ENCODE data around the gene RNF225. TPM values are rescaled to one million over a fixed set of nuclear protein-coding genes. Genes with fewer than 3 reads are reported as not detected.
"Not testable (repeated sequence)": the region's sequence is repeated elsewhere in the genome, so short reads cannot be mapped to it uniquely, and the experiment has no call there.

RNF225 gene
- polyA plus RNA-seq, 3 donors from 2014 or later, result not detected

DNA sequence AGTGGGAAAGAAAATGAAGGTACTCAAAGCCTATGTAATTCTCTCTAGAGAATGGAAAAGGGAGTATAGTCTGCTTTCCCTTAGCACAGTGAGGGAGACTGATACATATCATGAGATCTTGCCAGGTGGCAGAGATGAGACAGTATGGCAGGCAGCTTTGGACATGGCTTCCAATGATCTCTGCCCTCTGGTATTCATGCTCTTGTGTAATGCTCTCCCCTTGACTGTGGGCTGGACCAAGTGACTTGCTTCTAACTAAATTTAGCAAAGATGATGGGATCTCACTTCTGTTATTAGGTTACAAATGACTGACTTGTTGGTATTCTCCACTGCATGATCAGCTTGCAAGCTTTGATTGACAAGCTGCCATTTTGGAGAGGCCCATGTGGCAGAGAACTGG, 34.3 kb downstream of the RNF225 start:
- Mint-ChIP-seq H3K27me3 (ENCODE audit: low read depth in 3 of 3) (peaks cover 2 to 5% (median 4%) of the 10 kb centered on the region in 3 donors), H3K36me3 (peaks cover 13 to 19% (median 14%) of the 10 kb centered on the region in 3 donors), H3K4me3 (no peak overlapping the region), H3K27ac (no peak overlapping the region), H3K4me1 (no peaks in the 10 kb centered on the region), H3K9me3 (peaks cover 45 to 87% (median 57%) of the 10 kb centered on the region in 6 donors)
- no peak for DNase-seq

DNA sequence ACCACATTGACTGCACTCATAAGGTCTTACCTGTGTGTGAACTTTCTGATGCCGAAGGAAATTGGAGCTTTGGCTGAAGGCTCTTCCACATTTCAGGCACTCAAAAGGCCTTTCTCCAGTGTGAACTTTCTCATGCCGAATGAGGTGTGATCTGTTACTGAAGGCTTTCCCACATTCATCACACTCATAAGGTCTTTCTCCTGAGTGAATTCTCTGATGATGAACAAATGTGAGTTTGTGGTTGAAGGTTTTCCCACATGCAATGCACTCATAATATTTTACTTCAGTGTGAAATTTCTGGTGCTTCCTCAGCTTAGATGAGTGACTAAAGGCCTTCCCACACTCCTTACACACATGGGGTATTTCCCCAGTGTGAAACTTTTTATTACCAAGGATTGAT, 38.8 kb downstream of the RNF225 start:
- H3K4me1 Mint-ChIP-seq, result peaks cover 14% of the 10 kb centered on the region in 2 donors
- H3K27me3 Mint-ChIP-seq (ENCODE audit: low read depth in 3 of 3), result peaks cover 2 to 6% (median 2%) of the 10 kb centered on the region in 3 donors
- no peak for DNase-seq
- H3K36me3 Mint-ChIP-seq, result peaks cover 40 to 58% (median 54%) of the 10 kb centered on the region in 3 donors
- H3K9me3 Mint-ChIP-seq, result peaks cover 45 to 91% (median 85%) of the 10 kb centered on the region in 6 donors
- peak overlapping the region in 1 of 6 donors; percentile 29 for H3K27ac Mint-ChIP-seq
- no peak overlapping the region for H3K4me3 Mint-ChIP-seq

DNA sequence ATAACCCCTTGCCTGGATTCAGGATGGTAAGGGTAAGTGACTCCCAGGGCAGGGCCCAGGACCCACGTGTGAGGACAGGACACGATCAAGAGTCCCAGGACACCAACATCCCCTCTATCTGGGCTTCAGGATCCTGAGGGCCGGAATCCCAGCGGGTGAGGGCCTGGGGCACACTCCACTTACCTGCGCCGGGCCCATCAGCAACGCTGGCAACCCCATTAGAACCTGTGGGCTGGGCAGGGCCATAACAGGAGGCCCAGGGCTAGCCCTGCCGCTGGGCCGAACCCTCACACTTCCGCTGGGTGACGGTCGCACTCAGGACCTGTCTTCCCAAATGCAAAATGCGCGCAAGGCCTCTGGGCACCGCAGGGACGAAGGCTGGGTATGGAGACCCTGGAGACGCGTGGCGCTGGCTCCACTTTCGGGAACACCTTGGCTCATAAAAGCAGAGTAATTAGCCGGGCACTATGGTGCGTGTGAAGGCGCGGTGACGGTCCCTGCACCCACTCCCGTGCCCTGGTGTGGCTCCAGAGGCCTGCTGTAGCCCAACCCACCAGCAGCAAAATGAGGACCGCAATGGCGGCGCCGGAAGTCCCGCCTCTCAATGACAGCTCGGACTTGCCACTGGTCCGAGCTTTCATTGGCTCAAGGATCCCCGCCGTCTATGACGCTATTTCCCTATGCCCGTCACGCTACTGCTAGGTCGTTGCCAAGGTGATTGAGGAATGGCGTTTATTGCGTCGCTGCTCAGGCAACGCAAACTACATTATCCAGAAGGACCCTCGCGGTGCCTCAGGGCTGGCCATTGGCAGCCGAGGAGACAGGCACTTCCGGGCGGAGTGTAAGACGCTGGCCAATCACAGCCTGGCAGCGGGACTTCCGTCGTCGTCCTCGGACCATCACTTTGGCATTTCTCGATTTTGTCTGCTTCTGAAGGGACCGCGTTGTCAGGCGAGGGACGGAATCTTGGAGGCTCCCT, 44.4 kb downstream of the RNF225 start, which contains the start of gene ZNF132:
ZNF132 (minus strand) TSS at position 578 of the 979 bp plus-strand sequence; CDS start at position 246, 332 bp downstream.
- H3K9me3 Mint-ChIP-seq, result peaks cover 14 to 48% (median 43%) of the 10 kb centered on the region in 6 donors

DNA sequence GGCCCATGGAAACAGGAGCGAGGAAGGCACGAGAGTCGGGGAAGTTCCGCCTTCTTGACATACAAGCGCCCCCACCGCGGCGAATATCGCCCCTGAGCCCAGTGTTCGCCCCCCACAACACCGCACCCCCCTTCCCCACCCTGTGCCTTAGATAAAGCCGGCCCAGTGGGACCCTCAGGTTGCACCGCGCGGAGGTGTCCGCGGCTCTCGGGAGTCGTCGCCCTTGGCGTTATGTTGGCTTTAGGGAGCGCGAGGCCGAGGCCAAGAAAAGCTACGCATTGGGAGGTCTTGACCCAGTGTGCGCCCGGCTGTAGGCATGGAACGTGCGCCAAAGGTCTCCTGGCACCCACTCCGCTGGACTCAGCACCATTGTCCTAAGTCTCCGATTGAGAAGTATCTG, 45.1 kb downstream of the RNF225 start:
- Mint-ChIP-seq H3K9me3 (peaks cover 9 to 41% (median 36%) of the 10 kb centered on the region in 6 donors), H3K36me3 (peaks cover 27 to 39% (median 34%) of the 10 kb centered on the region in 3 donors), H3K4me1 (peaks cover 34 to 37% of the 10 kb centered on the region in 2 donors), H3K27ac (peak overlapping the region; percentile 88 to 99 (median 98)), H3K27me3 (ENCODE audit: low read depth in 3 of 3) (peaks cover 7 to 15% (median 7%) of the 10 kb centered on the region in 3 donors), H3K4me3 (peak overlapping the region; percentile 94 to 98 (median 95))
- DNase-seq, result no peak

More for the DNA sequence above, 44.4 kb downstream of the RNF225 start, which contains the start of gene ZNF132:
- H3K4me1 Mint-ChIP-seq, result peaks cover 34 to 37% of the 10 kb centered on the region in 2 donors
- peak; percentile 96 to 97 (median 97) for DNase-seq
- H3K27ac Mint-ChIP-seq, result peak within 1 kb of the TSS; percentile 88 to 99 (median 98)
- peak within 1 kb of the TSS; percentile 94 to 98 (median 95) for H3K4me3 Mint-ChIP-seq
- H3K27me3 Mint-ChIP-seq (ENCODE audit: low read depth in 3 of 3), result peaks cover 7 to 15% (median 7%) of the 10 kb centered on the region in 3 donors
- peaks cover 33 to 46% (median 41%) of the 10 kb centered on the region in 3 donors for H3K36me3 Mint-ChIP-seq

DNA sequence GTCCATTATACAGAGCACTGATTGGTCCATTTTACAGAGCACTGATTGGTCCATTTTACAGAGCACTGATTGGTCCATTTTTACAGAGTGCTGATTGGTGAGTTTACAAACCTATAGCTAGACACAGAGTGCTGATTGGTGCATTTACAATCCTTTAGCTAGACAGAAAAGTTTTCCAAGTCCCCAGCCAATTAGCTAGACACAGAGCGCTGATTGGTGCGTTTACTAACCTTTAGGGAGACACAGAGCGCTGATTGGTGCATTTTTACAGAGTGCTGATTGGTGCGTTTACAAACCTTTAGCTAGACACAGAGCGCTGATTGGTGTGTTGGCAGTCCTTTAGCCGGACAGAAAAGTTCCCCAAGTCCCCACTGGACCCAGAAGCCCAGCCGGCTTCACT, 47.5 kb downstream of the RNF225 start:
- H3K4me1 Mint-ChIP-seq, result peaks cover 28 to 29% of the 10 kb centered on the region in 2 donors
- not testable (repeated sequence) for H3K4me3 Mint-ChIP-seq, H3K27ac Mint-ChIP-seq, DNase-seq
- H3K27me3 Mint-ChIP-seq (ENCODE audit: low read depth in 3 of 3), result peaks cover 9 to 24% (median 11%) of the 10 kb centered on the region in 3 donors
- peaks cover 10 to 15% (median 13%) of the 10 kb centered on the region in 3 donors for H3K36me3 Mint-ChIP-seq
- peaks cover 7 to 19% (median 14%) of the 10 kb centered on the region in 6 donors for H3K9me3 Mint-ChIP-seq

Other genes with a start within 250 kb of the RNF225 start
- gene ZNF329, start 244.9 kb upstream of the RNF225 start, polyA plus RNA-seq, result 10 to 100 TPM in 1 of 3 donors, 1 to 10 TPM in 2; 4.0 to 11.5 (median 6.6) TPM
- 10 to 100 TPM; 12.5 to 26.2 (median 20.2) TPM for gene ZNF274, start 212.6 kb upstream of the RNF225 start, polyA plus RNA-seq
- gene ZNF544, start 166.7 kb upstream of the RNF225 start, polyA plus RNA-seq, result 10 to 100 TPM; 24.1 to 31.4 (median 27.1) TPM
- 1 to 10 TPM in 1 of 3 donors, under 1 TPM in 1, not detected in 1; 0.29 to 1.0 TPM for gene ZNF8, start 116.7 kb upstream of the RNF225 start, polyA plus RNA-seq
- 100 to 1,000 TPM in 1 of 3 donors, 10 to 100 TPM in 2; 76.5 to 113 (median 91.6) TPM for gene ERVK3-1, start 90.3 kb upstream of the RNF225 start, polyA plus RNA-seq
- 1 to 10 TPM in 2 of 3 donors, under 1 TPM in 1; 0.90 to 3.0 (median 2.1) TPM for gene ZSCAN22, start 68.7 kb upstream of the RNF225 start, polyA plus RNA-seq
- gene A1BG, start 42.2 kb upstream of the RNF225 start, polyA plus RNA-seq, result 10 to 100 TPM; 14.4 to 33.4 (median 32.4) TPM
- gene ZNF497, start 32.9 kb upstream of the RNF225 start, polyA plus RNA-seq, result under 1 TPM; 0.40 to 0.91 (median 0.62) TPM
- gene ZNF837, start 14.6 kb upstream of the RNF225 start, polyA plus RNA-seq, result 1 to 10 TPM; 1.2 to 3.6 (median 1.4) TPM
- gene RPS5, start 8.4 kb upstream of the RNF225 start, polyA plus RNA-seq, result 1,000 to 10,000 TPM in 1 of 3 donors, 100 to 1,000 TPM in 2; 558 to 1,355 (median 731) TPM
- gene ZNF584, start 13.0 kb downstream of the RNF225 start, polyA plus RNA-seq, result 10 to 100 TPM in 1 of 3 donors, 1 to 10 TPM in 2; 3.4 to 12.2 (median 4.4) TPM
- 1 to 10 TPM in 1 of 3 donors, under 1 TPM in 1, not detected in 1; 0.60 to 1.2 TPM for gene ZNF132, start 44.5 kb downstream of the RNF225 start, polyA plus RNA-seq
- gene ZNF324B, start 56.0 kb downstream of the RNF225 start, polyA plus RNA-seq, result 1 to 10 TPM in 2 of 3 donors, not detected in 1; 1.1 to 2.0 TPM
- gene ZNF324, start 71.4 kb downstream of the RNF225 start, polyA plus RNA-seq, result 10 to 100 TPM in 2 of 3 donors, 1 to 10 TPM in 1; 5.8 to 13.8 (median 11.4) TPM
- gene ZNF446, start 80.7 kb downstream of the RNF225 start, polyA plus RNA-seq, result 1 to 10 TPM; 2.3 to 3.6 (median 2.5) TPM
- gene SLC27A5, start 116.3 kb downstream of the RNF225 start, polyA plus RNA-seq, result 10 to 100 TPM in 2 of 3 donors, 1 to 10 TPM in 1; 7.6 to 23.7 (median 14.8) TPM
- gene ZBTB45, start 124.2 kb downstream of the RNF225 start, polyA plus RNA-seq, result 1 to 10 TPM; 2.8 to 7.2 (median 3.4) TPM
- 10 to 100 TPM; 34.3 to 36.3 (median 35.7) TPM for gene TRIM28, start 148.4 kb downstream of the RNF225 start, polyA plus RNA-seq
- gene CHMP2A, start 159.4 kb downstream of the RNF225 start, polyA plus RNA-seq, result 100 to 1,000 TPM; 210 to 265 (median 231) TPM
- 10 to 100 TPM; 10.8 to 18.5 (median 15.5) TPM for gene UBE2M, start 163.0 kb downstream of the RNF225 start, polyA plus RNA-seq
- 10 to 100 TPM in 1 of 3 donors, 1 to 10 TPM in 2; 3.2 to 10.4 (median 7.1) TPM for gene MZF1, start 177.7 kb downstream of the RNF225 start, polyA plus RNA-seq